Breast epithelium (tissue), 4 donors: ENCODE measurements around the gene VCL. TPM values are rescaled to one million over a fixed set of nuclear protein-coding genes. Genes with fewer than 3 reads are reported as not detected.

Experiments used
- DNase-seq, 2 donors: peaks; one replicate each; pipeline ENCODE4 v3.0.0-alpha.2; 2019; ENCODE audit warnings: low spot score in 2 of 2
- H3K27ac ChIP-seq, 2 donors: fragments of 200-600 bp; sonication (generic) in 1 of 2; one replicate each; pipeline ENCODE4 v1.5.1; 2016 to 2019; ENCODE audit warnings: mild to moderate bottlenecking in 1 of 2
- H3K27me3 ChIP-seq, 2 donors: fragments of 200-600 bp; sonication (generic) in 1 of 2; one replicate each; pipeline versions ENCODE4 v1.5.1 to v1.6.0; 2017 to 2019; ENCODE audit warnings: control low read depth in 1 of 2, mild to moderate bottlenecking in 1 of 2
- H3K36me3 ChIP-seq: fragments of 200-600 bp; one replicate; pipeline ENCODE4 v1.5.1; 2019
- H3K4me1 ChIP-seq, 2 donors: fragments of 200-600 bp; sonication (generic); one replicate each; pipeline ENCODE4 v1.5.1; 2016 to 2019; ENCODE audit warnings: control low read depth in 1 of 2
- H3K4me3 ChIP-seq, 3 donors: fragments of 200-600 bp; sonication (generic); 1 replicate in 2 of 3; 2 replicates in 1 of 3; pipeline ENCODE4 v1.5.1; 2016 to 2019; ENCODE audit warnings: mild to moderate bottlenecking in 3 of 3, moderate library complexity in 2 of 3
- H3K9me3 ChIP-seq, 2 donors: fragments of 200-600 bp; sonication (generic) in 1 of 2; one replicate each; pipeline ENCODE4 v1.5.1; 2016 to 2019; ENCODE audit warnings: control low read depth in 1 of 2
- POLR2A ChIP-seq: fragments of 450-650 bp; IDR thresholded peaks from one replicate; pipeline ENCODE4 v1.6.1; 2016; ENCODE audit warnings: antibody characterized with exemption, mild to moderate bottlenecking, moderate library complexity
- POLR2AphosphoS5 ChIP-seq, 3 donors: sonication (generic); formaldehyde crosslinking; IDR thresholded peaks; one replicate each; pipeline ENCODE4 v1.6.1; 2017; ENCODE audit warnings: antibody characterized with exemption in 3 of 3
- intact Hi-C: fragments of 100-400 bp; cut with DNase I; formaldehyde crosslinking; loops from one replicate; pipeline ENCODE4 v1.15.1; 2023; ENCODE audit warnings: low total_unique reads
- total RNA-seq, 3 donors: library from RNA; depleted of rRNA; stranded (reverse); fragments of >200 nt; gene quantifications; one replicate each; pipeline ENCODE4 v1.1.0, GENCODE V29; 2016
- TF ChIP-seq, protein P1 (sequence below), 3 donors: fragments of 450-650 bp; IDR thresholded peaks; one replicate each; pipeline ENCODE4 v1.5.1; 2016 to 2017; ENCODE audit warnings: antibody characterized with exemption in 3 of 3, mild to moderate bottlenecking in 3 of 3, moderate library complexity in 3 of 3

Gene VCL
- total RNA-seq, 3 donors from 2014 or later, result 73.1 to 95.0 (median 77.6) TPM

DNA sequence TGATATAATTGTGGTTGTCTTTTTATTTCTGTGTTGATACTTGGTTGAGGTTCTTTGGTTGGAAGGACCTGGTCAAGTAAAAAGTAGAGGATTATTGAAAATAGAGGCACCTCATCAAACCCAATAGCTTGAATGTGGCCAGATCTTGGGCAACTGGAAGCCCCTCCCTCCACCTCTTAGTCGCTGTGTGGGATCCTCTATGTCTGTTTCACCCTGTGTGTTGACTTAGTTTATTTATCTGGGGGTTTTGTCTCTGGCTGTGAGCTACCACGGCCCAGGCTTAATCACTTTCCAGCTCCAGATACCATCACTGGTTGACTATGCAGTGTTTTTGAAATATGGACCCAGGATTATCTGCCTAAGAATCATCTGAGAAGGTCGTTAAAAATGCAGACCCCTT, 94.5 kb downstream of the VCL start:
- Histone ChIP-seq H3K9me3 (no peaks in the 10 kb centered on the region), H3K27me3 (no peaks in the 10 kb centered on the region), H3K36me3 (peaks cover 4% of the 10 kb centered on the region), H3K4me3 (no peak overlapping the region), H3K4me1 (no peaks in the 10 kb centered on the region), H3K27ac (no peak overlapping the region)
- TF ChIP-seq POLR2AphosphoS5 (IDR thresholded peaks at IDR 0.05) (no peak), POLR2A (no peak)
- TF ChIP-seq, protein P1, sequence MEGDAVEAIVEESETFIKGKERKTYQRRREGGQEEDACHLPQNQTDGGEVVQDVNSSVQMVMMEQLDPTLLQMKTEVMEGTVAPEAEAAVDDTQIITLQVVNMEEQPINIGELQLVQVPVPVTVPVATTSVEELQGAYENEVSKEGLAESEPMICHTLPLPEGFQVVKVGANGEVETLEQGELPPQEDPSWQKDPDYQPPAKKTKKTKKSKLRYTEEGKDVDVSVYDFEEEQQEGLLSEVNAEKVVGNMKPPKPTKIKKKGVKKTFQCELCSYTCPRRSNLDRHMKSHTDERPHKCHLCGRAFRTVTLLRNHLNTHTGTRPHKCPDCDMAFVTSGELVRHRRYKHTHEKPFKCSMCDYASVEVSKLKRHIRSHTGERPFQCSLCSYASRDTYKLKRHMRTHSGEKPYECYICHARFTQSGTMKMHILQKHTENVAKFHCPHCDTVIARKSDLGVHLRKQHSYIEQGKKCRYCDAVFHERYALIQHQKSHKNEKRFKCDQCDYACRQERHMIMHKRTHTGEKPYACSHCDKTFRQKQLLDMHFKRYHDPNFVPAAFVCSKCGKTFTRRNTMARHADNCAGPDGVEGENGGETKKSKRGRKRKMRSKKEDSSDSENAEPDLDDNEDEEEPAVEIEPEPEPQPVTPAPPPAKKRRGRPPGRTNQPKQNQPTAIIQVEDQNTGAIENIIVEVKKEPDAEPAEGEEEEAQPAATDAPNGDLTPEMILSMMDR (IDR thresholded peaks at IDR 0.05), result no peak
- intact Hi-C loops, result no loop called here
- no peak for DNase-seq

DNA sequence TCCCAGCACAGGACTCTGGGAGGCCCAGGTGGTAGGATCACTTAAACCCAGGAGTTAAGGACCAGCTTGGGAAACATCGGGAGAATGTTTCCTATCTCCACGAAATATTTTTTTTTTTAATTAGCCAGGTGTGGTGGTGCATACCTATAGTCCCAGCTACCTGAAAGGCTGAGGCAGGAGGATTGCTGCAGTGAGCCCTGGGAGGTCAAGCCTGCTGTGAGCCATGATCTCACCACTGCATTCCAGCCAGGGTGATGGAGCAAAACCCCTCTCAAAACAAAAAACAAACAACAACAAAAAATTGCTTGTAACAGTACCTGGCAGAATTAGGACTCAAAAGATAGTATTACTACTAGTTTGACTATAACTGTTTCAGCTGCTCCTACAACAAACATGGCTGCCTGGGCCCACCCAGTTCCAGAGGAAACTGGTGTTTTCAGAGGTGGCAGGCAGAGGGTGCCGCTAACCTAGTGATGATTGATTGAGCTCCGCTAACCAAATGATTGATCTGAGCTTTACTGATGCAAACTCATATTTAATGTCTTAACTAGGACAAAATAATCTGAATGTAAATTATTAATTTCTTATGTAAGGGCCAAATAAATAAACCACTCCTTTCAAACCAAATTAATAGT, 95.7 kb downstream of the VCL start:
- Histone ChIP-seq H3K27ac (no peak overlapping the region), H3K4me1 (no peaks in the 10 kb centered on the region), H3K9me3 (no peaks in the 10 kb centered on the region), H3K36me3 (peaks cover 5% of the 10 kb centered on the region), H3K27me3 (no peaks in the 10 kb centered on the region), H3K4me3 (no peak overlapping the region)
- TF ChIP-seq, protein P1 (IDR thresholded peaks at IDR 0.05), result no peak
- no peak for TF ChIP-seq POLR2A
- TF ChIP-seq POLR2AphosphoS5 (IDR thresholded peaks at IDR 0.05), result no peak
- DNase-seq, result no peak
- intact Hi-C loops, result no loop called here

DNA sequence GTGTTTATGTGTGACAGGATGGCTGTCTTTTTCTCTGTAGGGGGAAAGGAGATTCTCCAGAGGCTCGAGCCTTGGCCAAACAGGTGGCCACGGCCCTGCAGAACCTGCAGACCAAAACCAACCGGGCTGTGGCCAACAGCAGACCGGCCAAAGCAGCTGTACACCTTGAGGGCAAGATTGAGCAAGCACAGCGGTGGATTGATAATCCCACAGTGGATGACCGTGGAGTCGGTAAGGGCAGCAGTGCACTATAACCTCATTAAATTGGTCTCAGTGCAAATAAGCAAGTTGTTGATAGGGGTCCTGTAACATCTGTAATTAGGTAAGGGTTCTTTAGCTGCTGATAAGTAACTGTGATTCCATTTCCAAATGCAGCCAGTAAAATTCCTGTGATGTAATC, 96.3 kb downstream of the VCL start:
- H3K27ac ChIP-seq, result no peak overlapping the region
- TF ChIP-seq, protein P1 (IDR thresholded peaks at IDR 0.05), result no peak
- no peak for TF ChIP-seq POLR2A
- no peak for TF ChIP-seq POLR2AphosphoS5 (IDR thresholded peaks at IDR 0.05)

DNA sequence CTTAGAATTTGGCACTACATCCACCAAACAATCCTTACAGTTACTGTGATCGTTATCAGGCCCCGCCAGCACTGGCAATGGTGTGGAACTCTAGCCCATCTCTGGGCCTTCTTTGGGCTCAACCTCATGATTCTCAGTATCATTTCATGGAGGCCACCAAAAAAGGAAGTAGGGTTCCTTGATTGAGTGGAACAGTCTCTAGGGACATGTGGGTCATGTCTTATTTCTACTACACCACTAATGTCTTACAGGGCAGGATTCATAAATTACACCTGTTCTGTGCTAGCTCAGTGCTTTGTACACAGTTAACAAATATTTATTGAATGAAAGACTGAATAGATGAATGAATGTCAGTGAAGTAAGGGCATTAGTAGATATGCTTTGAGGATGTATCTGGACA, 98.9 kb downstream of the VCL start:
- peaks cover 5% of the 10 kb centered on the region for H3K36me3 ChIP-seq
- H3K4me3 ChIP-seq, result no peak overlapping the region
- no peaks in the 10 kb centered on the region for H3K9me3 ChIP-seq
- H3K4me1 ChIP-seq, result no peaks in the 10 kb centered on the region
- no peaks in the 10 kb centered on the region for H3K27me3 ChIP-seq
- no peak for DNase-seq
- TF ChIP-seq POLR2AphosphoS5 (IDR thresholded peaks at IDR 0.05) (no peak), POLR2A (no peak)
- TF ChIP-seq, protein P1 (IDR thresholded peaks at IDR 0.05), result no peak
- H3K27ac ChIP-seq, result no peak overlapping the region
- intact Hi-C loops, result no loop called here

More for the DNA sequence above, 96.3 kb downstream of the VCL start:
- no peak for DNase-seq
- H3K4me1 ChIP-seq, result no peaks in the 10 kb centered on the region
- H3K36me3 ChIP-seq, result peaks cover 5% of the 10 kb centered on the region
- H3K4me3 ChIP-seq, result no peak overlapping the region
- H3K9me3 ChIP-seq, result no peaks in the 10 kb centered on the region
- intact Hi-C loops, result no loop called here
- H3K27me3 ChIP-seq, result no peaks in the 10 kb centered on the region

DNA sequence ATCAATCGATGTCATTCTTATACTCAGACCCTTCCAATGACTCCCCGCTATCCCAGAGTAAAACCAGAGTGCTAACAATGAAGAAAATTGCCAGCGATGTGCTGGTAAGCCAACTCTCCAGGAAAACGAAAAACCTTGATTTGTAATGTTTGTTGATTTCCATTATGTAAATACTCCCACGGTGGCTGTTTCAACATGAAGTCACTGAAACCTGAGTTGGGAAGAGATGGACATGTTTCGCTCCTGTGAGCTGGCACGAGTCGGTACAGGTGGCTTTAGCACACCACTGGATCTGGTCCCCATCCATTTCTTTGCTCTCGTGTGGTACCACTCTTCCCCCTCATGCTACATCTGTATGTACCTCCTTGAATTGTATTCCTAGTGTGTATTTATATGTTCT, 99.9 kb downstream of the VCL start:
- DNase-seq, result no peak
- Histone ChIP-seq H3K9me3 (no peaks in the 10 kb centered on the region), H3K4me1 (no peaks in the 10 kb centered on the region), H3K27ac (no peak overlapping the region), H3K27me3 (no peaks in the 10 kb centered on the region), H3K36me3 (peaks cover 5% of the 10 kb centered on the region), H3K4me3 (no peak overlapping the region)
- intact Hi-C loops, result no loop called here
- TF ChIP-seq, protein P1 (IDR thresholded peaks at IDR 0.05), result no peak
- no peak for TF ChIP-seq POLR2AphosphoS5 (IDR thresholded peaks at IDR 0.05)
- no peak for TF ChIP-seq POLR2A
